Mesendoderm (in vitro differentiated cells): ENCODE results near the gene NUBPL.
"Not testable (repeated sequence)": the region's sequence is repeated elsewhere in the genome, so short reads cannot be mapped to it uniquely, and the experiment has no call there.

Experiments
- DNase-seq: peaks from one replicate; pipeline ENCODE4 v3.0.0; 2013
- H2AK5ac ChIP-seq: 2 replicates; pipeline ENCODE4 v1.6.1; 2013; ENCODE audit warnings: low read length, inconsistent platforms
- H2BK120ac ChIP-seq: 2 replicates; pipeline ENCODE4 v1.6.1; 2013; ENCODE audit warnings: low read depth, mild to moderate bottlenecking, low read length, moderate library complexity, mixed read lengths
- H2BK15ac ChIP-seq: replicated peaks from 2 replicates; pipeline ENCODE4 v1.6.1; 2013; ENCODE audit warnings: low read depth, mild to moderate bottlenecking, moderate library complexity
- H2BK5ac ChIP-seq: 2 replicates; pipeline ENCODE4 v1.6.1; 2013; ENCODE audit warnings: low read length, inconsistent platforms
- H3K18ac ChIP-seq: 2 replicates; pipeline ENCODE4 v1.6.1; 2013; ENCODE audit warnings: mild to moderate bottlenecking, low read length, mixed read lengths
- H3K23ac ChIP-seq: one replicate; pipeline ENCODE4 v1.6.1; 2013; ENCODE audit warnings: low read length
- H3K27ac ChIP-seq: 2 replicates; pipeline ENCODE4 v1.5.1; 2013; ENCODE audit warnings: low read depth, mild to moderate bottlenecking, inconsistent platforms, low read length, moderate library complexity
- H3K27me3 ChIP-seq: 2 replicates; pipeline ENCODE4 v1.6.1; 2013; ENCODE audit warnings: low read length, control low read depth, mild to moderate bottlenecking, inconsistent platforms; ENCODE audit not compliant: insufficient read depth, poor library complexity
- H3K36me3 ChIP-seq: 2 replicates; pipeline ENCODE4 v1.6.1; 2013; ENCODE audit warnings: low read length, inconsistent platforms; ENCODE audit not compliant: control insufficient read depth, insufficient read depth
- H3K4ac ChIP-seq: one replicate; pipeline ENCODE4 v1.6.1; 2013; ENCODE audit warnings: low read depth, mild to moderate bottlenecking, low read length, moderate library complexity
- H3K4me1 ChIP-seq: 2 replicates; pipeline ENCODE4 v1.6.1; 2013; ENCODE audit warnings: low read depth, low read length, inconsistent platforms; ENCODE audit not compliant: control insufficient read depth
- H3K4me2 ChIP-seq: 2 replicates; pipeline ENCODE4 v1.6.1; 2013; ENCODE audit warnings: low read length
- H3K4me3 ChIP-seq: 2 replicates; pipeline ENCODE4 v1.5.1; 2013; ENCODE audit warnings: mild to moderate bottlenecking, low read length
- H3K56ac ChIP-seq: one replicate; pipeline ENCODE4 v1.6.1; 2013; ENCODE audit warnings: low read length
- H3K79me1 ChIP-seq: 2 replicates; pipeline ENCODE4 v1.6.1; 2013; ENCODE audit warnings: low read length, inconsistent platforms
- H3K79me2 ChIP-seq: 2 replicates; pipeline ENCODE4 v1.6.1; 2013; ENCODE audit warnings: mild to moderate bottlenecking, low read length; ENCODE audit not compliant: control insufficient read depth, insufficient read depth
- H3K9ac ChIP-seq: 2 replicates; pipeline ENCODE4 v1.6.1; 2013; ENCODE audit warnings: low read length, inconsistent platforms
- H4K5ac ChIP-seq: one replicate; pipeline ENCODE4 v1.6.1; 2013; ENCODE audit warnings: low read length
- H4K8ac ChIP-seq: one replicate; pipeline ENCODE4 v1.6.1; 2013; ENCODE audit warnings: low read depth, mild to moderate bottlenecking, control low read depth, low read length, moderate library complexity
- WGBS: extraction: QIAGEN DNeasy Blood & Tissue Kit; methylation state at CpG from one replicate; pipeline ENCODE4 v1.1.7; 2013; ENCODE audit warnings: low lambda C conversion rate, missing lambda C conversion rate; ENCODE audit not compliant: insufficient coverage; ENCODE audit errors: extremely low coverage; 5-methylcytosine and 5-hydroxymethylcytosine counted together

Gene NUBPL

GRCh38 chr14:31705731-31706130 lies 144.5 kb downstream of the NUBPL start:
- no peak overlapping the region for H4K8ac ChIP-seq
- H3K27me3 ChIP-seq: no peaks in the 10 kb centered on the region
- H3K79me1 ChIP-seq: no peaks in the 10 kb centered on the region
- H3K4me1 ChIP-seq: no peaks in the 10 kb centered on the region
- H3K36me3 ChIP-seq: no peaks in the 10 kb centered on the region
- H3K9ac ChIP-seq: no peak overlapping the region
- no peak overlapping the region for H2BK120ac ChIP-seq
- no peak overlapping the region for H3K4me3 ChIP-seq
- H2AK5ac ChIP-seq: no peak overlapping the region
- no CpG with 5 or more reads among the region's 14 CpGs for WGBS
- no peak overlapping the region for H3K4me2 ChIP-seq
- H3K23ac ChIP-seq: no peak overlapping the region
- H4K5ac ChIP-seq: no peak overlapping the region
- no peak for DNase-seq
- H3K4ac ChIP-seq: no peak overlapping the region
- no peak overlapping the region for H3K18ac ChIP-seq
- no peak overlapping the region for H2BK5ac ChIP-seq
- H3K79me2 ChIP-seq: no peaks in the 10 kb centered on the region
- H3K27ac ChIP-seq: no peak overlapping the region
- H3K56ac ChIP-seq: no peak overlapping the region
- no peak overlapping the region for H2BK15ac ChIP-seq

GRCh38 chr14:31708661-31709060 lies 147.5 kb downstream of the NUBPL start:
- H3K79me2 ChIP-seq, H2BK15ac ChIP-seq, H3K27ac ChIP-seq, H4K5ac ChIP-seq, H3K79me1 ChIP-seq, H3K18ac ChIP-seq, H3K4me3 ChIP-seq, H3K4me1 ChIP-seq, H3K9ac ChIP-seq, H2BK5ac ChIP-seq, H3K23ac ChIP-seq, H2AK5ac ChIP-seq, H3K27me3 ChIP-seq, DNase-seq, H4K8ac ChIP-seq, H3K4me2 ChIP-seq, H3K36me3 ChIP-seq, H2BK120ac ChIP-seq, H3K56ac ChIP-seq, H3K4ac ChIP-seq: not testable (repeated sequence)
- no CpG with 5 or more reads among the region's 7 CpGs for WGBS

GRCh38 chr14:31712244-31713127 lies 151.3 kb downstream of the NUBPL start:
- WGBS: no CpG with 5 or more reads among the region's 18 CpGs
- no peak overlapping the region for H3K18ac ChIP-seq
- H2AK5ac ChIP-seq: no peak overlapping the region
- H4K5ac ChIP-seq: no peak overlapping the region
- no peak for DNase-seq
- no peaks in the 10 kb centered on the region for H3K79me1 ChIP-seq
- H3K9ac ChIP-seq: no peak overlapping the region
- no peak overlapping the region for H3K4me2 ChIP-seq
- no peaks in the 10 kb centered on the region for H3K79me2 ChIP-seq
- no peaks in the 10 kb centered on the region for H3K27me3 ChIP-seq
- no peak overlapping the region for H3K4ac ChIP-seq
- no peak overlapping the region for H3K27ac ChIP-seq
- H4K8ac ChIP-seq: no peak overlapping the region
- H3K23ac ChIP-seq: no peak overlapping the region
- H3K4me1 ChIP-seq: no peaks in the 10 kb centered on the region
- H2BK5ac ChIP-seq: no peak overlapping the region
- H3K36me3 ChIP-seq: no peaks in the 10 kb centered on the region
- no peak overlapping the region for H3K4me3 ChIP-seq
- no peak overlapping the region for H3K56ac ChIP-seq
- no peak overlapping the region for H2BK15ac ChIP-seq
- H2BK120ac ChIP-seq: no peak overlapping the region

GRCh38 chr14:31716208-31716607 lies 155.0 kb downstream of the NUBPL start:
- H3K56ac ChIP-seq: no peak overlapping the region
- no peak overlapping the region for H3K9ac ChIP-seq
- no peaks in the 10 kb centered on the region for H3K79me2 ChIP-seq
- H3K27ac ChIP-seq: no peak overlapping the region
- H3K36me3 ChIP-seq: no peaks in the 10 kb centered on the region
- no peak overlapping the region for H3K4me3 ChIP-seq
- no peak overlapping the region for H2BK15ac ChIP-seq
- DNase-seq: no peak
- no peak overlapping the region for H3K4me2 ChIP-seq
- no peaks in the 10 kb centered on the region for H3K4me1 ChIP-seq
- no peak overlapping the region for H2BK5ac ChIP-seq
- H4K8ac ChIP-seq: no peak overlapping the region
- no peak overlapping the region for H3K23ac ChIP-seq
- H3K18ac ChIP-seq: no peak overlapping the region
- H4K5ac ChIP-seq: no peak overlapping the region
- H3K27me3 ChIP-seq: no peaks in the 10 kb centered on the region
- H3K4ac ChIP-seq: no peak overlapping the region
- no peak overlapping the region for H2BK120ac ChIP-seq
- H3K79me1 ChIP-seq: no peaks in the 10 kb centered on the region
- H2AK5ac ChIP-seq: no peak overlapping the region

GRCh38 chr14:31717294-31718085 lies 156.3 kb downstream of the NUBPL start:
- Histone ChIP-seq H3K23ac (no peak overlapping the region), H3K27ac (no peak overlapping the region), H2BK120ac (no peak overlapping the region), H3K27me3 (no peaks in the 10 kb centered on the region), H2BK5ac (no peak overlapping the region), H3K79me2 (no peaks in the 10 kb centered on the region), H3K4me2 (no peak overlapping the region), H3K79me1 (no peaks in the 10 kb centered on the region), H3K4ac (no peak overlapping the region), H2AK5ac (no peak overlapping the region), H4K8ac (no peak overlapping the region), H3K4me1 (no peaks in the 10 kb centered on the region), H3K9ac (no peak overlapping the region), H3K18ac (no peak overlapping the region), H2BK15ac (no peak overlapping the region), H3K4me3 (no peak overlapping the region), H3K56ac (no peak overlapping the region), H3K36me3 (no peaks in the 10 kb centered on the region), H4K5ac (no peak overlapping the region)
- no peak for DNase-seq
- WGBS: no CpG with 5 or more reads among the region's 3 CpGs
